ENCODE measurements around the gene TNFAIP8L1. TPM values are rescaled to one million over a fixed set of nuclear protein-coding genes. Genes with fewer than 3 reads are reported as not detected.

The TNFAIP8L1 gene
- total and polyA plus RNA-seq, 4 donors = 15.6 to 29.0 (median 20.1) TPM

GRCh38 chr19:4676955-4677731 is 37.8 kb downstream of the TNFAIP8L1 start:
- peak; percentile 52 for DNase-seq (ENCODE audit: low spot score)
- H3K36me3 ChIP-seq (ENCODE audit: control insufficient read depth in 4 of 4, insufficient read depth in 3 of 4, low read depth in 1 of 4, low read length in 3 of 4) = peaks cover 6 to 46% (median 20%) of the 10 kb centered on the region in 4 donors
- H3K27ac ChIP-seq (ENCODE audit: low read depth in 1 of 2, low read length in 2 of 2) = peak overlapping the region in 1 of 2 donors; percentile 8

More at GRCh38 chr19:4676955-4677731, 37.8 kb downstream of the TNFAIP8L1 start:
- no peak for TF ChIP-seq SP1 (IDR thresholded peaks at IDR 0.05)
- no peak for TF ChIP-seq EGR1 (IDR thresholded peaks at IDR 0.05; ENCODE audit: low read depth in 2 of 2)
- no peak for TF ChIP-seq NR2F2 (IDR thresholded peaks at IDR 0.05)
- TF ChIP-seq REST (IDR thresholded peaks at IDR 0.05) = no peak
- no peak for TF ChIP-seq ZBTB33 (IDR thresholded peaks at IDR 0.05)
- TF ChIP-seq FOXA1 (IDR thresholded peaks at IDR 0.05) = no peak
- peak; percentile 37 for TF ChIP-seq CTCF (IDR thresholded peaks at IDR 0.05; ENCODE audit: low read depth, low read length, missing input control)
- no peak for TF ChIP-seq GABPA (IDR thresholded peaks at IDR 0.05 in 1 of 2, conservative IDR thresholded peaks at IDR 0.05 in 1 of 2)
- peak in 1 of 2 donors; percentile 68 for TF ChIP-seq RAD21 (IDR thresholded peaks at IDR 0.05)
- no peaks in the 10 kb centered on the region for H3K4me1 ChIP-seq (ENCODE audit: control insufficient read depth in 4 of 4, insufficient read depth in 4 of 4, low read length in 3 of 4)
- no peaks in the 10 kb centered on the region for H3K27me3 ChIP-seq (ENCODE audit: control insufficient read depth in 4 of 4, insufficient read depth in 4 of 4, low read length in 3 of 4)
- H3K4me3 ChIP-seq (ENCODE audit: low read depth in 1 of 3, low read length in 3 of 3) = no peak overlapping the region
- no peaks in the 10 kb centered on the region for H3K9me3 ChIP-seq (ENCODE audit: control insufficient read depth in 4 of 4, low read length in 3 of 4)
- no peak overlapping the region for H3K9ac ChIP-seq (ENCODE audit: low read depth in 1 of 2, low read length in 2 of 2)
- WGBS = 70% methylated on average over 17 of the region's 17 CpGs

Data from liver (tissue), 9 donors.